Activated T-helper 1 cell treated with anti-CD3 and anti-CD28 coated beads, Interleukin-2, amount 50 U/mL, for 16 hours (primary cell): ENCODE results near the gene IL1RAPL2.

Experiments
- DNase-seq, 2 donors: peaks; one replicate each; pipeline ENCODE4 v3.0.0-alpha.2; 2020; ENCODE audit warnings: low read depth in 1 of 2, low spot score in 1 of 2

IL1RAPL2 gene

DNA sequence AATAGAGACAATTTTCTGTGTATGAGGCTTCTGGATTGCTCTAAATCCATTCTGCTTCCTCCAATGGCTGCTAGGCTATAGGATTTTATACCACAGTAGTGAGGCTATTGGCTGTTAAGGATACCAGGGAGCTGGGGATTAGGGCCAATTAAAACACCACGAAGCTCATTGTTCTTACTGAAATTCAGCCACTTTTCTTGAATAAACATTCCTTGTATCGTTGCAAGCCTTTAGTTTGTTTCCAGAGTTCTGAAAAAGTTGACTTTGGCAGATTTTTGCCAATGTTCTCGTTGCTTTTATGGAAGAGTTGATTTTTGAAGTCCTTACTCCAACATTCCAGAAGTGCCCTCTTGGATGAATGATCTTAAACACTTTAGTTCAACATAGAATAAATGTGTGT is 892.8 kb downstream of the IL1RAPL2 start:
- no peak for DNase-seq

DNA sequence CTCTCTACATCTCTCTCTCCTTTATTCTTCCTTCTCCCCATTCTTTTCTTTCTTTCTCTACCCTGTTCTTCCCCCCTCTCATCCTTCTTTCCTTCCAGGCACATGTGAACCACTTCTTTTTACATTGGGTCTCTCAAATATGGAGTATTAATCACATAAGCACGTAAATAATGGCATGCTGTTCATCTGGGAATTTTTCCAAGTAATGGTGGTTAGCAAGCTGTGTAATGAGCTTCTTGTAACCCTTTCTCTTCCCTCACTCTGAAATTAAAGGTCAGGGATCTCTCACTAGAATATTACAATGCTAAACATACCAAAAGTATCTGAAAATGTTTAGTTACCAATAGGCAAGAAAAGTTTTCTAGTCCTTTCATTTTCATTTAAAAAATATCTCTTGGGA is 894.4 kb downstream of the IL1RAPL2 start:
- DNase-seq, result no peak

DNA sequence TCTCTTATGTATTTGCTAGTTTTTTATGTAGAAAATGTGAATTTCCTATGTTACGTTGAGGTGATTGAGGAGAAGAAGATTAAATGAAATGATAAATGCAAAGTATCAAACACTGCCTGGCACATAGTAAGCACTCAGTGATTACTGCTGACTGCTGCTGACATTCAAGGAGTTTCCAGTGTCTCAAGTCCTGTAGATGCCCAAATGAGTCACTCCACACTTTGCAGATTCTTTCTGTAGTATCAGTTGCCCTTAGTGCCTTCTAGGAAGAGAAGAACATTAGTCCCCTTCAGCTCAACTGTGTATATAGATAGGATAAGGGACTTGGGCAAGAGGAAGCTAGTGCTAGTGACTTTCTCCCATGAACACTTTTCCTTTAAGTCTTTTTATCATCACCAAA is 895.0 kb downstream of the IL1RAPL2 start:
- no peak for DNase-seq

DNA sequence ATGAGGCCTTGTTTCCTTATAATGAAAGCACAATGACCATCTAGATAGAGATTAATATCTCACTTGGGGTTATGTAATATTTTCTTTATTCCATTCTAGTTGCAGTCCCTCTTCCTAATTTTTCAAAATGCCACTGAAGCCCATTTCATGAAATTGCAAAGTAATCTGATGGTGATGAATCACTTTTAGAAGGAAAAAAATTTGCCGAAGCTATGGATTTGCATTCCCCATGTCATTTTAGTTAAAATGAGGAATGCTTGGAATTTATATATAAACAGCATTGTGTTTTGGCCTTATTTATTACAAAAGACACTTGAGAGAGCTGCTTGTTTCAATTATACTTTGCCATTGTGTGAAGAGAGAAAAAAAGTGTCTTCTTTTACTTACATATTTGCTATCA is 896.2 kb downstream of the IL1RAPL2 start:
- no peak for DNase-seq

DNA sequence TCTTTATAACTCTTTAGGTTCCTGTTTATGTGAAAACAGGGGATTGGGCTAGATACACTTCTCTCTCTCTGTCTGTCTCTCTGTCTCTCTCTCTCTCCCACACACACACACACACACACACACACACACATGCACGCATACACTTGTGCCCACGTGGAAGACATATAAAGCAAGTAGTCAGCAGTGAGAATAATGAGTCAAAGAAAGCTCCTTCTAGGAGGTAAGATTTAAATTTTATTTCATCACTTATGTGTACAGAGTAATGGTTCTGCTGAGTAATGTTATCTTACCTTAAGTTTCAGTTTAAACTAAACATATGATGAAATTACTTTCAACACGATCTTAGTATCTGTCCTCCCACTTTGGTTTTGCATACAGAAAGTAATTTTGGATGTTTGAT is 897.5 kb downstream of the IL1RAPL2 start:
- DNase-seq, result no peak

DNA sequence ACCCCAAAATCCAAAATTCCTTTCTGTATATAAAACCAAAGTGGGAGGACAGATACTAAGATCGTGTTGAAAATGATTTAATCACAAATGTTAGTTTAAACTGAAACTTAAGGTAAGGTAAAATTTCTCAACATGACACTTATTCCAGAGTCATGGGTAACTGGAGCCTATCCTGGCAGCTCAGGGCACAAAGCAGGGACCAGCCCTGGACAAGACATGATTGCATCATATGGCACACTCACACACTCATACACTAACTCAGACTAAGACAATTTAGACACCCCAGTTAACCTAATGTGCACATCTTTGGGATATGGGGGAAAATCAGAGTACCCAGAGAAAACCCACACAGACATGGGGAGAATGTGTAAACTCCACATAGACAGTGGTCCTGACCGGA is 898.6 kb downstream of the IL1RAPL2 start:
- DNase-seq, result no peak

DNA sequence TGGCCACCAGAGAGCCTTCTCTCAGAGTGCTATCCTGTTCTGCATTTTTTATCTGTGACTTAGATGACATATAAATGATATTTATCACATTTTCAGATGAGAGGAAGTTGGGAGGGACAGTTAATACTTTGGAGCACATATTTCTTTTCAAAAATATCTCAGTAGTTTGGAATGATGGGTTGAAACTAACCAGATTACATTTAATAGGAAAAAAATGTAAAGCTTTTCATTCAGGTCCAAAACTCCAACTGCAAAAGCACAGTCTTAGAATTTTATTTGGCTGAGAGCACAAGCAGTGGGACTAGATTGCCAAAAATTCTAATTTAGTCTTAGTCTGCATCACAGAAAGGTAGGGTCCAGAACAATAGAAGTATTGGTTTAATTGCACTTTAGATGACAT is 902.7 kb downstream of the IL1RAPL2 start:
- DNase-seq, result no peak

DNA sequence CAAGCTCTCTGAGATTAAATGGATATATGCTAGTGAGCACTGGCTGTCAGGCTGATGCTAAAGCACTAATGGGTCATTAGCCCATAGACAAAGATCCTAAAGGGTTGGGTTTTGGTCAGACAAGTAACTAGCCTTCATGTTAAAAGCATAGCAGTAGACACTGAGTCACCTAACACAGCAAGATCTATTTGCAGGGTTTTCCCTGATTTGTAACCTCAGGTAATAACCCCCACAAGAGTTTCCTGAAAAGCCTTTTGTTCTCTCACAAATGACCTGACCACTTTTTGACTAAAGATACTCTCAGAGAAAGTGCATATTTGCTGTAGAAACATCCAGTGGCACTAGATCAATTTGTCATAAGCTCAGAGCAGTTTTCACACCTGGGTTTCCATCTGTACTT is 905.6 kb downstream of the IL1RAPL2 start:
- DNase-seq, result no peak

DNA sequence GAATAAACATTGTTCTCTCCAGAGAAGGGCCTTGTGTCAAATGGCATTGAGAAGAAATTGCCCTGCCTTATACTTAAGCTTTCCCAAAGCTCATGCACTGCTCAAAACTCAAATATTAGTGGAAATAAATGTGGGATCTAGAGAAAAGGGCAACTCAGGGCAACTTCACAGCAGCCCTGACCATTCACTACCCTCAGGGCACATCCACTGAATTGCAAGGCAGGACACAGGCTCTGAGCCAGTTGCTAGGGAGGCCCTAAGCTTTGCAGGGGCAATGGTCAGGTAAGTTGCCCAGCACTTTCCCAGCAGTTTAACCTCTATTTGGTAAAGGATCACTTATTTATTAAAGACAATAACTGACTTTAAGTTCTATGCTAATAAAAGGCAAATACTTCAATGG is 909.8 kb downstream of the IL1RAPL2 start:
- no peak for DNase-seq

DNA sequence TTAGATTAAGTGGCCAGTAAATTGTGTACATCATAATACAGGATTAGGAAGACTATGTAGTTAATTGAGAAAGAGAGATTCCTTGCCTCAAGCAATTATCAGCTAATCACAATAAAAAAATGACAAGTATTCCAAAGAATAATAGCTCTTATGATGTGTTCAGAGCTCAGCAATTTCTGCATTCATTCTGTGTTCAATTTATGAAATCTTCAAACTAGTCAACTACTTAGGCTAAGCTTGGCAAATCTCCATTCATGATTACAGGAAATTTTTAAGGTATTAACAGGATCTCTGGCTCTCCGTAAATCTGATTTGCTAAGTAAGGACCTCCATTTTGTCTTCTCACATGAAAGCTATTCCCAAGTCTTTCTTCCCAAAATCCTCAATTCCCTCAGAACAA is 911.4 kb downstream of the IL1RAPL2 start:
- DNase-seq, result no peak

DNA sequence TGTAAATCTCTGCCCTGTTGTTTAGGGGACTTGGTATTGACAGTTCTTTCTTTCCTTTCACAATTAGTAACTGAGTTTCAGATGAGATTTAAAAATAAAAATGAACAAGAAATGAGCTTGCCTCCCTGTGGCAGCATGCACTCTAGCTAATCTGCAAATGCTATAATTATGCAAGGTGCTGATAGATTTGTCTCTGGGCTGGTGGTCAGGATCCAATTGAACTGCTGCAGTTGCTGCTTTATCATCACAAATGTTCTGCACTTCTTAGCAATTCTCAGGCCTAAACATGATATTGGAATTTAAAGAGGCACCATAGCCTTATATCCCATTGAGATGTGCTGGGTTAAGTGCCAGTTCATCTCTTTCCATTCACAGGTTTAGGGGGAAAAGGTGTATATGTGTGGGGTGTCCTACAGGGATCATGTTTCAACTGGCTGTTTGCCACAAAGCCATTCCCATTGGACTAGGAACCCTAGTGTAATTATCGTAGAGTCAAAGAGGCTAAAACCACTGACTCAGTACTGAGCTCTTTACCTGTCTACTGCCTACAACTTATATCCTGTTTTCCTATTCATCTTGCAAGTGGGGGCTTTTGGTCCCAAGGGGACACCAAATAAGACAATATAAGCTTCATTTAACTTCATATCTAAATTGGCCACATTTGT is 914.8 kb downstream of the IL1RAPL2 start:
- DNase-seq, result no peak

DNA sequence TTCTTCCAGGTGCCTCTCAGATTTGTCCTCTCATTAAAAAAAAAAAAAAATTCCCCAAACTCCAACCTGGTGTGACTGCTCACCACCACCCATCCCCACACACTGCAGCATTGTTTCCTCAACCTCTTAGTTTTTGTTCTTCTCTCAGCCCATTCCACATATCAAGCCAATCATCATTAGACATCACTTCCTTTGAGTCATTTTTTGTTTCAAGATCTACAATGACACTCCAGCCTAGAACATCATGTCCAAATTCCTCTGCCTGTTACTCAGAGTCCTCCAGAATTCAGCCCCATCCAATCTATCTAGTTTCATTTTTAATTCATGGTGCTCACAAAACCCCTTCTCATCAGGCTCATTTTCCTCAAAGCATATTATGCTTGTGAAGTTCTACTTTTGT is 917.0 kb downstream of the IL1RAPL2 start:
- no peak for DNase-seq

DNA sequence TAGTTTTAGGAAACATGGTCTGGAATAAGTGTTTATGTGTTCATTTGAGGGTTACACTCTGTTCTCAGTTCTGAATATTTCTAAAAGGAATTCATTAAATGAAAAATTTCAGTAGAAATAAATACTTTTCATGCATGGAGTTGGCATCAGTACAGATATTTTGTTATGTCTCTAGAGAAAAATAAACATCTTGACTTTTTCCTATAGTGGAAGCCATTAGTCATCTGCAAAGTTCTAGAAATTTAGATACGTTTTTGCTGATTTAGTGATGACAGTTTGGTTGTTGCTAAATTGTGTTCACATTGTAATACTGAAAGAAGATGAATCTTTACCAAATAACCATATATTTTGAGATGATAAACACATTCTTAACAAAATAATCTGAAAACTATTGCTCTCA is 922.7 kb downstream of the IL1RAPL2 start:
- DNase-seq, result no peak

DNA sequence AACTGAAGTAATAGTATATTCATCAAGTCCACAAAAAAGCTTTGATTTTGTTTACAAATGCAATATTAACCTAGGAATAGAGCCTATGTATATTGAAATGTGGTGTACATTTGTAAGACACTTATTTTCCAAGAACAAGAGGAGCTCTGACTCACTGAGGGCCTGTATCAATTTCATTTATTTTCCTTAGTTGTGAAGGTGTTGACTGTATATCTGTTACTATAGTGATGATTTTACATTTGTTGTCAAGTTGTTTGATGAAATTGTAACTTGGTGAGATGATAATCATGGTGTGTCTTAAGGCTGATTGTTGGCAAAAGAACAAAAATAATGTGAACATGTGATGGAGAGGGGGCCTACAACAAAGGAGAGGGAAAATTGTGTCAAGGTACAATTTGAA is 929.4 kb downstream of the IL1RAPL2 start:
- no peak for DNase-seq

DNA sequence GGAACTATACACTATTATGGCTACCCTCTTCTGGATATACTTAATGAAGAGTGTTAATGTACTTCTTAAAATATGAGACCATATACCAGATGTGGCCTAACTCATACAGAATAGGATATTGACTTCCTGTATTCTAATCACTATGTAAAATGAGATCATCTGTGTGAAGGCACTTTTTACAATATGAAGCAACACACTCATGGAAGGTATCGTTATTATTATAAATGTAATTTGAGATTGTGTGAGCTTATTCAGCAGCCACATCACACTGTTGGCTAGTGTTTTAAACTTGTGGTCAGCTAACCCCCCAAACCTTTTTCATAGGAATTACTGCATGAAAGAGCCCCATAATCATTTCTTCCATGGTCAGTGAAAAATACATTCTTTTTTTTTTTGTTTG is 936.3 kb downstream of the IL1RAPL2 start:
- no peak for DNase-seq

DNA sequence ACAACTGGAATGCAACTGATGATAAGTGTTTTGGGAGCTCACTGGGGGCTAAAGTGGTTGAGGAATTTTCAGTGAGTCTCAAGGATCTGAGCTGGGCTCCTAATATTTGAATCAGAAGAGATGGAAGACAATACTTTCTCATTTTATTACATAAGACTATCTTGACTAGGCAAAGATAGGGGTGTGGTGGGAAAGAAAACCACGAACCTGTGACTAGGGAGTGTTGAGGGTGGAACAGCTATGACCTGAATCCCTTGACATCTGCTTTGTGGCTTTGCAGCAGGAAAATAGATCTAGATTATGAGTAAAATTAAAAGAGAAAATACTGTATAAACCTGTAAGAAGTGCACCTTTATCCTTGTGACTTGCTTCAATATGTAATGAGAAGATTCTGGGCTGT is 949.6 kb downstream of the IL1RAPL2 start:
- DNase-seq, result no peak

DNA sequence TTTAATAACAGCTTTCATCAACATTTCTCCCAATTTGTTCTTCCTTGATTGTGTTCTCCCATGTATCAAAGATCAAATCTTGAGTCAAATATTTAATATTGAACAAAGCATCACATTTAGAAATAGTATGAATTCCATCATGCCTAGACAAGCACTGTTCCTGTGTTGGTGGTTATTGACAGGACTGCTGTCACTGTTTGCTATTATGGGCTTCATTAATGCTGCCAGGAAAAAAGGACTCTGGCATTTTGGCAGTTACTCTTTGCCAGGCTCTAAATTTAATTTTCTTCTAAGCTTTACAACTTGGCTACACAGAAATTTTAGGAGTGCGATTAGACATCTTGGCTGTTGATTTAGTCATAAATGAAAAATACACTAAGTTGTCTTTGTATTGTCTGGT is 960.4 kb downstream of the IL1RAPL2 start:
- DNase-seq, result no peak

DNA sequence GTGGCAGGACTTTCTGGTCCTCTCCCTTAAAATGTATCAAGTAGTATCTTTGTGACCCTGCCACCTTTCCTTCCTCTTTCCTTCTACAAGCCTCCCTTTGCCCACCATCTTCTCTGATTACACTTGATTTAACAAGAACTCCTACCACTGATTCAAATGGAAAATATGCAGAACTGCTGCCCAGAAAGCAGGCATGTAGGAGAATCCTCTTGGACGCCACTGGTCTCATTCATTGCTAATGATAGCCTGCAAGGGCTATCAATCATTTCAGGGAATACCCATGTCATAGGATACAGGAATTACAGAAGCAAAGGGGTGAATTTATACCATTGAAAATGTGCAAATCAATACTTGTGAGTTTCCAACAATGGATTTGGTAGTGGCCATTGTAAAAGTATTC is 961.8 kb downstream of the IL1RAPL2 start:
- DNase-seq, result no peak

DNA sequence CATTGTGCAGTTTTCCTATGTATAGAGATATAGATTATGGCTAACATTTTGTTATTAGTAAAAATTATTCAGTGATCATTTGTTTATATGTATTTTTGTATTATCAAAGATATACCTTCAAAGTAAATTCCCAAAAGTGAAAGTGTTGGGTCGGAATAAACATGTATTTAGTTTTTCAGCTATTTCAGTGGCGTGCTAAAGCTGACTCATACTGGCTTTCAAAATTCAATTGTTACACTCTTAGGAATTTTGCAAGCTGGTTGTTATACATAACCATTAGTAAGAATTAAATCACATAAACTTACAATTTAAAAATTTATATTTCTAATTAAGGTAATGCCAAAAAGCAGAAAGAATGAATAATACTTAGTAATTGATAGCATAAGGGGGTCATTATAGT is 968.0 kb downstream of the IL1RAPL2 start:
- DNase-seq, result no peak

DNA sequence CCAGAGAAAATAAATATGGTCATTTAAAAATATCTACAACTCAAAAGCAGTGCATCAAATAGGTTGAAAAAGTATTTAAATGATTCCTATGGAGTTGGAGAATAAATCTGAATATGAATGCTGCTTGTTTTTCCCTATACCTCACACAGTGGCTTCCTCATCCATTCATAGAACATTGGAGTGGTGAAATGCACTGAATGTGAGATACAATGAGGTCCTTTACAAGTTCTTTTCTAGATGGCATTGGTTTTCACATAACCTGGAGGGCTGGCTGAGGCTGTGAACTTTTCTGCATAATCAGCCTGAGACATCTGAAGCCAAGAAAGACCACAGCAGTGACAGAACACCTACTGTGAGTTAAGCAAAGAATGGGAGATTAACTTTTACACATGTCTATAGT is 977.3 kb downstream of the IL1RAPL2 start:
- DNase-seq, result no peak

DNA sequence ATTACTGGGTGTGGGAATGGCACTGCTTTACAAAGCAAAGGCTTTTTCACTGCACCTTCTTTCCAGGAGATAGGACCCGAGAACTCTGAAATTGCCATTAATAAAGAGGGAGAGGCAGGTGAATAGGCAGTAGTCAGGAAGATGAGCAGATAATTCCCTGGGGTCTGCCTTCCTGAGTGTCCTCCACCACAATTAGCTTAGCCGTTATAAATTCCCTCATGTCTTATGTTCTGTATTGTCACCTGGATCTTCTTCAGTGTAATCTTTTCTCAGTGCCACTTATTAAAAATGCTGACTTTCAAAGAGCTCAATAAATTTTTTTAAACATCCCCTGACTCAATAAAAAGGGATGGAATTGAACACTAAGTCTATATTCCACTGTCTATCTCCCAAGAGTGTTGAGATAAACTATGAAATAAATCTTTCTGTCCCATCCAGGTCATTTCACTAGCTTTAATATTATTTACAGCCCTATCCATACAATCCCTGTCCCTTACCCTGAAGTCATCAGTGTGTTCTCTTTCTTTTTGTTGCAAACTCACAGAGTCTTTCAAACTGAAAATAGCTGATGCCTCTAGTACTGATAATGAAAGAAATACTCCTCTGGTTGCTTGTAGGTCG is 984.2 kb downstream of the IL1RAPL2 start:
- no peak for DNase-seq

DNA sequence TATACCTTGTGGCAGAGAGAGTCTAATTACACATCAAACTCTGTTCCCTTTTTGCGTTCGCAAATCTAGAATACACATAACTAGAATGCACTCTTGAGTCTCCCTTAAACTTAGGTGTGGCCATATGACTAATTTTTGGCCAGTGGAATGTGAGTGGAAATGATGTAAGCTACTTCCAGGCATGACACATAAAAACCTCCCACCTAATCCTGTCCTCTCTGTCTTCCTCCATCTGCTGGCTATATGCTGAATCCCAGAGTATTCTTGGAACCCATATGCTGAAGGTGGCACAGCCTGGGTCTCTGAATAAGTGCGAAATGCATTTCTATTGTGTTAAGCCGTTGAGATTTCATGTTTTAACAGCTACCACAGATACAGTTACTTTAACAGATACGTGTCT is 986.4 kb downstream of the IL1RAPL2 start:
- no peak for DNase-seq

DNA sequence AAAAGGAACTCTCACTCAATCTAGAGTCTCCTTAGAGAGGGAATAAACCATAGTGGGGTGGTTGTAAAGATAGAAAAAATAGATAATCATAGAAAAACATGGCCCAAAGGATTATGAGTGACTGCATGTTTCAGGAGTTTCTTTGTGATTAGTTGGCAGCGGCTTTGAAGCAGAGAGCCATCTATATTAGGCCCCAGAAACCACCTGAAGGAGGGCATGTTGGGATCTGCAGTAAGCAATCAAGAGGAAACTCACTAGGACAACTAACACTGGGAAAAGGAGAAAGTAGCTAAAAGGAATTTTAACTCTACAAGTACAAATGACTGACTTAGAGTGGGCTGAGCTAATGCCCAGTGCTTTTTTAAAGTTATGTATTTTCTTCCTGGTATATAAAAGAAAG is 987.1 kb downstream of the IL1RAPL2 start:
- no peak for DNase-seq
